ENCODE data around the gene SMOC1.

SMOC1 gene, protein sequence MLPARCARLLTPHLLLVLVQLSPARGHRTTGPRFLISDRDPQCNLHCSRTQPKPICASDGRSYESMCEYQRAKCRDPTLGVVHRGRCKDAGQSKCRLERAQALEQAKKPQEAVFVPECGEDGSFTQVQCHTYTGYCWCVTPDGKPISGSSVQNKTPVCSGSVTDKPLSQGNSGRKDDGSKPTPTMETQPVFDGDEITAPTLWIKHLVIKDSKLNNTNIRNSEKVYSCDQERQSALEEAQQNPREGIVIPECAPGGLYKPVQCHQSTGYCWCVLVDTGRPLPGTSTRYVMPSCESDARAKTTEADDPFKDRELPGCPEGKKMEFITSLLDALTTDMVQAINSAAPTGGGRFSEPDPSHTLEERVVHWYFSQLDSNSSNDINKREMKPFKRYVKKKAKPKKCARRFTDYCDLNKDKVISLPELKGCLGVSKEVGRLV

DNA sequence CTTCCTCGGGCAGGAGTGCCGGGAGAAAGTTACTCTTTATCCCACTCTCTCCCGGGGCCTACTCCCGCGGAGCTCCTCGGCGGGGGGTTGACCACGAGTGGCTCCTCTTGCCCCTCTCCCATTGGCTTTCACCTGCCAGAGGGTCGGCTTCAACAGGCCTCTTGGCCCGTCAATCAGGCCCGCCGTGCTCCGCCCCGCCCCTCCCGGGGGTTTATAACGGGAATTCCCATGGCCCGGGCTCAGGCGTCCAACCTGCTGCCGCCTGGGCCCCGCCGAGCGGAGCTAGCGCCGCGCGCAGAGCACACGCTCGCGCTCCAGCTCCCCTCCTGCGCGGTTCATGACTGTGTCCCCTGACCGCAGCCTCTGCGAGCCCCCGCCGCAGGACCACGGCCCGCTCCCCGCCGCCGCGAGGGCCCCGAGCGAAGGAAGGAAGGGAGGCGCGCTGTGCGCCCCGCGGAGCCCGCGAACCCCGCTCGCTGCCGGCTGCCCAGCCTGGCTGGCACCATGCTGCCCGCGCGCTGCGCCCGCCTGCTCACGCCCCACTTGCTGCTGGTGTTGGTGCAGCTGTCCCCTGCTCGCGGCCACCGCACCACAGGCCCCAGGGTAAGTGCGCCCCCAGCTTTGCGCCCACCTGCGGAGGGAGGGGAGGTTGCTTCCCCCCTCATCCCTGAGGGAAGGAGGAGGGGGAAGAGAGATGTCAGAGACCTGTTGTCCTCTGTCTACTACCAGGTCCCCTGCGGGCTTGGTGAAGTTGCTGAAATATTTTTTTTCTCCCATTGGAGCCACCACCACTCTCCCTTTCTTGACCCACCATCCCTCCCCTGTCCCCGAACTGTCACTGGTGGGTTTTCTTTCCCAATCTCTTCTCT lies at the start of gene SMOC1:
Gene SMOC1, plus strand, starts transcription at position 242 of the 869 bp plus-strand sequence. Its CDS starts 263 bp downstream, at position 505.
- H3K4me3 ChIP-seq (ENCODE audit: low read depth, low read length): no peak within 1 kb of the TSS
- DNase-seq (ENCODE audit: low read depth): no peak
- TF ChIP-seq, protein P1, sequence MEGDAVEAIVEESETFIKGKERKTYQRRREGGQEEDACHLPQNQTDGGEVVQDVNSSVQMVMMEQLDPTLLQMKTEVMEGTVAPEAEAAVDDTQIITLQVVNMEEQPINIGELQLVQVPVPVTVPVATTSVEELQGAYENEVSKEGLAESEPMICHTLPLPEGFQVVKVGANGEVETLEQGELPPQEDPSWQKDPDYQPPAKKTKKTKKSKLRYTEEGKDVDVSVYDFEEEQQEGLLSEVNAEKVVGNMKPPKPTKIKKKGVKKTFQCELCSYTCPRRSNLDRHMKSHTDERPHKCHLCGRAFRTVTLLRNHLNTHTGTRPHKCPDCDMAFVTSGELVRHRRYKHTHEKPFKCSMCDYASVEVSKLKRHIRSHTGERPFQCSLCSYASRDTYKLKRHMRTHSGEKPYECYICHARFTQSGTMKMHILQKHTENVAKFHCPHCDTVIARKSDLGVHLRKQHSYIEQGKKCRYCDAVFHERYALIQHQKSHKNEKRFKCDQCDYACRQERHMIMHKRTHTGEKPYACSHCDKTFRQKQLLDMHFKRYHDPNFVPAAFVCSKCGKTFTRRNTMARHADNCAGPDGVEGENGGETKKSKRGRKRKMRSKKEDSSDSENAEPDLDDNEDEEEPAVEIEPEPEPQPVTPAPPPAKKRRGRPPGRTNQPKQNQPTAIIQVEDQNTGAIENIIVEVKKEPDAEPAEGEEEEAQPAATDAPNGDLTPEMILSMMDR (IDR thresholded peaks at IDR 0.05; ENCODE audit: low read depth, low read length): no peak
- TF ChIP-seq POLR2A (IDR thresholded peaks at IDR 0.05; ENCODE audit: extremely low read depth, insufficient read length) (no peak), MAX (IDR thresholded peaks at IDR 0.05; ENCODE audit: low read depth, low read length) (no peak), MYC (IDR thresholded peaks at IDR 0.05; ENCODE audit: low read depth, low read length) (no peak)

DNA sequence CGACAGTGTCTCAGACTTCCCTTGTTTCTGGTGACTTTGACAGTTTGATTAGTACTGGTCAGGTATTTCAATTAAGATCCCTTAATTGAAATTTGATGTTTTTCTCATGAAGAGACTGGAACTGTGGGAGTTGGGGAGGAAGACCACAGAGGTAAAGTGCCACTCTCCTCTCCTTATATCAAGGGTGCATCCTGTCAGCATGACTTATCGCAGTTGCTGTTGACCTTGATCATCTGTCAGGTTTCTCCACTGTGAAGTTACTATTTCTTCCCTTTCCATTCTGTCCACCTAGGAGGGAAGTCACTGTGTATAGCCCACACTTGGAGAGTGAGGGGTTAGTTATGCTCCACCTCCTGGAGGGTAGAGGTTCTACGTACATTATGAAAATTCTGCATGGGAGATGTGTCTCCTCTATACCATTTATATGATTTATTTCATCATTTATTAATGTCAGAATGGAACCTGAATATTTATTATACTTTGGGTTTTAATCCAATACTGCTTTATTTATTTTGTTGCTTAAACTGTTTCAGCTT lies 40.3 kb upstream of the SMOC1 start:
- peak; percentile 8 for DNase-seq (ENCODE audit: low read depth)
- no peak overlapping the region for H3K4me3 ChIP-seq (ENCODE audit: low read depth, low read length)
- TF ChIP-seq POLR2A (IDR thresholded peaks at IDR 0.05; ENCODE audit: extremely low read depth, insufficient read length) (no peak), MYC (IDR thresholded peaks at IDR 0.05; ENCODE audit: low read depth, low read length) (no peak), MAX (IDR thresholded peaks at IDR 0.05; ENCODE audit: low read depth, low read length) (no peak)
- TF ChIP-seq, protein P1 (IDR thresholded peaks at IDR 0.05; ENCODE audit: low read depth, low read length): no peak

- TF ChIP-seq, protein P1 (IDR thresholded peaks at IDR 0.05; ENCODE audit: low read depth, low read length): no peak
- TF ChIP-seq MAX (IDR thresholded peaks at IDR 0.05; ENCODE audit: low read depth, low read length): no peak
- no peak for TF ChIP-seq POLR2A (IDR thresholded peaks at IDR 0.05; ENCODE audit: extremely low read depth, insufficient read length)
- no peak for TF ChIP-seq MYC (IDR thresholded peaks at IDR 0.05; ENCODE audit: low read depth, low read length)
- DNase-seq (ENCODE audit: low read depth): no peak
- no peak overlapping the region for H3K4me3 ChIP-seq (ENCODE audit: low read depth, low read length)
Measured at GRCh38 chr14:69839661-69840060, 39.6 kb upstream of the SMOC1 start.

DNA sequence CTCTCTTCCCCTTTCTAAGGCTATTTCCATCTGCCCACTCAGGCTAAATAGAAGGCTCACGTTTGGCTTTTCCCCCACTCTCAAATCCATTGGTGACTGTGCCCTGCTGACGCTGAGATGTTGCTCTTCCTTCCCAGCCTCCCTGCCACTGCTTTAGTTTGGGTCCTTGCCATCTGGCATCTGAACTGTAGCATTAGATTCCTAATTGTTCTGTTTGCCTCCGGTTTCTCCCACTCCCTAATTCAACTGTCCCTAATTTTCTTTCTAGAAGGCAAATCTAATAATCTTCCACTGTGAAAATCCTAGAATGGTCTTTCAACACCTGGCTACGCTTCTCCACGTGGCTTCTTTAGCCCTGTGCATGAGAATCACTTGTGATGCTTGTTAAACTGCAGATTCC lies 37.6 kb upstream of the SMOC1 start:
- no peak overlapping the region for H3K4me3 ChIP-seq (ENCODE audit: low read depth, low read length)
- TF ChIP-seq MAX (IDR thresholded peaks at IDR 0.05; ENCODE audit: low read depth, low read length): no peak
- no peak for DNase-seq (ENCODE audit: low read depth)

GRCh38 chr14:69842686-69843420 lies 36.4 kb upstream of the SMOC1 start:
- no peak overlapping the region for H3K4me3 ChIP-seq (ENCODE audit: low read depth, low read length)
- TF ChIP-seq MYC (IDR thresholded peaks at IDR 0.05; ENCODE audit: low read depth, low read length) (no peak), POLR2A (IDR thresholded peaks at IDR 0.05; ENCODE audit: extremely low read depth, insufficient read length) (no peak), MAX (IDR thresholded peaks at IDR 0.05; ENCODE audit: low read depth, low read length) (no peak)
- TF ChIP-seq, protein P1 (IDR thresholded peaks at IDR 0.05; ENCODE audit: low read depth, low read length): no peak
- no peak for DNase-seq (ENCODE audit: low read depth)
